GM23338 (cell line): ENCODE data around the gene MARCHF9. TPM values are rescaled to one million over a fixed set of nuclear protein-coding genes. Genes with fewer than 3 reads are reported as not detected.

Experiments
- ATAC-seq: fragments of 200-7000 bp; cut with Tn5 transposase; 3 replicates; pipeline ENCODE4 v1.9.1; 2020
- DNase-seq: peaks from one replicate; pipeline ENCODE4 v3.0.0-alpha.2; 2015; ENCODE audit warnings: low spot score
- H2AFZ ChIP-seq: fragments of 200-600 bp; sonication (generic); 2 replicates; pipeline ENCODE4 v1.8.0; 2016; ENCODE audit warnings: antibody characterized with exemption, mild to moderate bottlenecking, moderate library complexity
- H3F3A ChIP-seq: fragments of 200-600 bp; sonication (generic); replicated peaks from 2 replicates; pipeline ENCODE4 v1.8.0; 2017; ENCODE audit warnings: antibody characterized with exemption, mixed run types, low read depth
- H3K27ac ChIP-seq: fragments of 200-600 bp; sonication (generic); 2 replicates; pipeline ENCODE4 v1.6.1; 2016; ENCODE audit warnings: low read depth
- H3K27me3 ChIP-seq: fragments of 200-600 bp; sonication (generic); 2 replicates; pipeline ENCODE4 v1.8.0; 2016; ENCODE audit warnings: mild to moderate bottlenecking, mixed run types, moderate library complexity; ENCODE audit not compliant: insufficient read depth
- H3K36me3 ChIP-seq: fragments of 200-600 bp; sonication (generic); 2 replicates; pipeline ENCODE4 v1.8.0; 2016; ENCODE audit warnings: mild to moderate bottlenecking; ENCODE audit not compliant: insufficient read depth
- H3K4me1 ChIP-seq: fragments of 200-600 bp; sonication (generic); 2 replicates; pipeline ENCODE4 v1.8.0; 2016; ENCODE audit warnings: mild to moderate bottlenecking, moderate library complexity; ENCODE audit not compliant: insufficient read depth
- H3K4me2 ChIP-seq: fragments of 200-600 bp; sonication (generic); 2 replicates; pipeline ENCODE4 v1.7.1; 2017; ENCODE audit warnings: mixed run types
- H3K4me3 ChIP-seq: fragments of 200-600 bp; sonication (generic); 2 replicates; pipeline ENCODE4 v1.6.1; 2016; ENCODE audit warnings: mixed run types
- H3K79me2 ChIP-seq: fragments of 200-600 bp; sonication (generic); replicated peaks from 2 replicates; pipeline ENCODE4 v1.8.0; 2017; ENCODE audit warnings: mild to moderate bottlenecking; ENCODE audit not compliant: insufficient read depth
- H3K9me2 ChIP-seq: fragments of 200-600 bp; sonication (generic); 2 replicates; pipeline ENCODE4 v1.8.0; 2017; ENCODE audit not compliant: insufficient read depth
- H4K20me1 ChIP-seq: fragments of 200-600 bp; sonication (generic); replicated peaks from 2 replicates; pipeline ENCODE4 v1.8.0; 2017; ENCODE audit warnings: mild to moderate bottlenecking; ENCODE audit not compliant: insufficient read depth
- H3K27ac Mint-ChIP-seq: 2 replicates; pipeline ENCODE4 v1.8.0; 2020; ENCODE audit warnings: inconsistent platforms, mild to moderate bottlenecking, moderate library complexity, mixed read lengths
- H3K27me3 Mint-ChIP-seq: 3 replicates; pipeline ENCODE4 v1.8.0; 2022; ENCODE audit warnings: low read depth, mild to moderate bottlenecking, moderate library complexity, mixed read lengths, inconsistent platforms; ENCODE audit not compliant: insufficient read depth, poor library complexity
- H3K36me3 Mint-ChIP-seq: 3 replicates; pipeline ENCODE4 v1.8.0; 2021; ENCODE audit warnings: low read depth, mild to moderate bottlenecking, inconsistent platforms, moderate library complexity, mixed read lengths
- H3K4me1 Mint-ChIP-seq: 3 replicates; pipeline ENCODE4 v1.8.0; 2020; ENCODE audit warnings: mild to moderate bottlenecking, inconsistent platforms, mixed read lengths
- H3K4me3 Mint-ChIP-seq: 3 replicates; pipeline ENCODE4 v1.8.0; 2021; ENCODE audit warnings: moderate library complexity, mild to moderate bottlenecking, inconsistent platforms, mixed read lengths
- H3K9me3 Mint-ChIP-seq: 3 replicates; pipeline ENCODE4 v1.8.0; 2020; ENCODE audit warnings: moderate library complexity, mild to moderate bottlenecking, inconsistent platforms, mixed read lengths
- CTCF ChIP-seq, 2 experiments: fragments of 200-600 bp in 1 of 2; sonication (generic) in 1 of 2; conservative IDR thresholded peaks; 2 replicates each; pipeline versions ENCODE4 v1.5.1 to v1.6.1; 2016 to 2017; ENCODE audit warnings: antibody characterized with exemption in 2 of 2, low read depth in 2 of 2, mild to moderate bottlenecking in 2 of 2, moderate library complexity in 1 of 2
- EZH2 ChIP-seq: fragments of 200-600 bp; sonication (generic); IDR thresholded peaks from one replicate; pipeline ENCODE4 v1.8.0; 2017; ENCODE audit warnings: antibody characterized with exemption, mild to moderate bottlenecking, low read depth; ENCODE audit not compliant: unreplicated experiment
- JUNB ChIP-seq: IDR thresholded peaks from one replicate; pipeline ENCODE4 v1.6.1; 2016; ENCODE audit warnings: antibody characterized with exemption; ENCODE audit not compliant: unreplicated experiment
- NANOG ChIP-seq: IDR thresholded peaks from 2 replicates; pipeline ENCODE4 v1.6.1; 2016; ENCODE audit warnings: antibody characterized with exemption, borderline replicate concordance
- REST ChIP-seq: IDR thresholded peaks from one replicate; pipeline ENCODE4 v1.6.1; 2018; ENCODE audit warnings: antibody characterized with exemption; ENCODE audit not compliant: unreplicated experiment
- ZNF331 ChIP-seq: fragments of 250-450 bp; sonication (Bioruptor Pico); IDR thresholded peaks from 2 replicates; pipeline ENCODE4 v1.5.0; 2020; ENCODE audit warnings: low read depth, mild to moderate bottlenecking, moderate library complexity
- polyA plus RNA-seq: library from polyadenylated mRNA; unstranded; fragments of >200 nt; fragmentation: Nextera tagmentation; extraction: Ambion mirVana; gene quantifications from 2 replicates; pipeline ENCODE4 v1.2.1, GENCODE V29; 2016
- total RNA-seq: library from RNA; depleted of rRNA; stranded (reverse); fragments of >200 nt; shearing (Covaris generic); gene quantifications from 2 replicates; pipeline ENCODE4 v1.2.3, GENCODE V29; 2014
- TF ChIP-seq, protein P1 (sequence below): fragments of 250-450 bp; sonication (Bioruptor Pico); IDR thresholded peaks from 2 replicates; pipeline ENCODE4 v1.5.0; 2020; ENCODE audit warnings: mild to moderate bottlenecking, moderate library complexity

Gene MARCHF9
- total and polyA plus RNA-seq, 2 experiments from 2014 or later, result 2.9 to 3.3 TPM

GRCh38 chr12:57722716-57723629 lies 31.9 kb upstream of the MARCHF9 start (continued):
- TF ChIP-seq, protein P1, sequence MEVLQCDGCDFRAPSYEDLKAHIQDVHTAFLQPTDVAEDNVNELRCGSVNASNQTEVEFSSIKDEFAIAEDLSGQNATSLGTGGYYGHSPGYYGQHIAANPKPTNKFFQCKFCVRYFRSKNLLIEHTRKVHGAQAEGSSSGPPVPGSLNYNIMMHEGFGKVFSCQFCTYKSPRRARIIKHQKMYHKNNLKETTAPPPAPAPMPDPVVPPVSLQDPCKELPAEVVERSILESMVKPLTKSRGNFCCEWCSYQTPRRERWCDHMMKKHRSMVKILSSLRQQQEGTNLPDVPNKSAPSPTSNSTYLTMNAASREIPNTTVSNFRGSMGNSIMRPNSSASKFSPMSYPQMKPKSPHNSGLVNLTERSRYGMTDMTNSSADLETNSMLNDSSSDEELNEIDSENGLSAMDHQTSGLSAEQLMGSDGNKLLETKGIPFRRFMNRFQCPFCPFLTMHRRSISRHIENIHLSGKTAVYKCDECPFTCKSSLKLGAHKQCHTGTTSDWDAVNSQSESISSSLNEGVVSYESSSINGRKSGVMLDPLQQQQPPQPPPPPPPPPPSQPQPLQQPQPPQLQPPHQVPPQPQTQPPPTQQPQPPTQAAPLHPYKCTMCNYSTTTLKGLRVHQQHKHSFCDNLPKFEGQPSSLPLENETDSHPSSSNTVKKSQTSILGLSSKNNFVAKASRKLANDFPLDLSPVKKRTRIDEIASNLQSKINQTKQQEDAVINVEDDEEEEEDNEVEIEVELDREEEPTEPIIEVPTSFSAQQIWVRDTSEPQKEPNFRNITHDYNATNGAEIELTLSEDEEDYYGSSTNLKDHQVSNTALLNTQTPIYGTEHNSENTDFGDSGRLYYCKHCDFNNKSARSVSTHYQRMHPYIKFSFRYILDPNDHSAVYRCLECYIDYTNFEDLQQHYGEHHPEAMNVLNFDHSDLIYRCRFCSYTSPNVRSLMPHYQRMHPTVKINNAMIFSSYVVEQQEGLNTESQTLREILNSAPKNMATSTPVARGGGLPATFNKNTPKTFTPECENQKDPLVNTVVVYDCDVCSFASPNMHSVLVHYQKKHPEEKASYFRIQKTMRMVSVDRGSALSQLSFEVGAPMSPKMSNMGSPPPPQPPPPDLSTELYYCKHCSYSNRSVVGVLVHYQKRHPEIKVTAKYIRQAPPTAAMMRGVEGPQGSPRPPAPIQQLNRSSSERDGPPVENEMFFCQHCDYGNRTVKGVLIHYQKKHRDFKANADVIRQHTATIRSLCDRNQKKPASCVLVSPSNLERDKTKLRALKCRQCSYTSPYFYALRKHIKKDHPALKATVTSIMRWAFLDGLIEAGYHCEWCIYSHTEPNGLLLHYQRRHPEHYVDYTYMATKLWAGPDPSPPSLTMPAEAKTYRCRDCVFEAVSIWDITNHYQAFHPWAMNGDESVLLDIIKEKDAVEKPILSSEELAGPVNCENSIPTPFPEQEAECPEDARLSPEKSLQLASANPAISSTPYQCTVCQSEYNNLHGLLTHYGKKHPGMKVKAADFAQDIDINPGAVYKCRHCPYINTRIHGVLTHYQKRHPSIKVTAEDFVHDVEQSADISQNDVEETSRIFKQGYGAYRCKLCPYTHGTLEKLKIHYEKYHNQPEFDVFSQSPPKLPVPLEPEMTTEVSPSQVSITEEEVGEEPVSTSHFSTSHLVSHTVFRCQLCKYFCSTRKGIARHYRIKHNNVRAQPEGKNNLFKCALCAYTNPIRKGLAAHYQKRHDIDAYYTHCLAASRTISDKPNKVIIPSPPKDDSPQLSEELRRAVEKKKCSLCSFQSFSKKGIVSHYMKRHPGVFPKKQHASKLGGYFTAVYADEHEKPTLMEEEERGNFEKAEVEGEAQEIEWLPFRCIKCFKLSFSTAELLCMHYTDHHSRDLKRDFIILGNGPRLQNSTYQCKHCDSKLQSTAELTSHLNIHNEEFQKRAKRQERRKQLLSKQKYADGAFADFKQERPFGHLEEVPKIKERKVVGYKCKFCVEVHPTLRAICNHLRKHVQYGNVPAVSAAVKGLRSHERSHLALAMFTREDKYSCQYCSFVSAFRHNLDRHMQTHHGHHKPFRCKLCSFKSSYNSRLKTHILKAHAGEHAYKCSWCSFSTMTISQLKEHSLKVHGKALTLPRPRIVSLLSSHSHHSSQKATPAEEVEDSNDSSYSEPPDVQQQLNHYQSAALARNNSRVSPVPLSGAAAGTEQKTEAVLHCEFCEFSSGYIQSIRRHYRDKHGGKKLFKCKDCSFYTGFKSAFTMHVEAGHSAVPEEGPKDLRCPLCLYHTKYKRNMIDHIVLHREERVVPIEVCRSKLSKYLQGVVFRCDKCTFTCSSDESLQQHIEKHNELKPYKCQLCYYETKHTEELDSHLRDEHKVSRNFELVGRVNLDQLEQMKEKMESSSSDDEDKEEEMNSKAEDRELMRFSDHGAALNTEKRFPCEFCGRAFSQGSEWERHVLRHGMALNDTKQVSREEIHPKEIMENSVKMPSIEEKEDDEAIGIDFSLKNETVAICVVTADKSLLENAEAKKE (CRISPR knock-in tag), result no peak
- TF ChIP-seq JUNB (no peak), ZNF331 (CRISPR knock-in tag) (no peak)

DNA sequence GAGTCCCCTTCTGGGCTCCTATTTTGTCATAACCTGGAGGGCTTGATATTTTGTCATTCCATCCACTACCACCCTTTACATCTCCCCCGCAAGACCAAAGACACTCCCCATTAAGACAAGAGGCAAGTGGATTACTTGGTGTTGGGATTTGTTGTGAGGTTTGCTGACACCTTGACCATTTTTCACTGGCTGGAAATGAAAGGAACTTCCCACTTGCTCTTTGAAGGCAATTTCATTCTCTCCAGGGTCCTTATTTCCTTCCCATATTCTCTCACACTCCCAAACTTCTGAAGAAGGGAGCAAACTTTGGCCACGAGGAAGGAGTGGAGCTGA lies 31.3 kb upstream of the MARCHF9 start:
- Mint-ChIP-seq H3K9me3 (no peaks in the 10 kb centered on the region), H3K4me1 (peaks cover 15% of the 10 kb centered on the region), H3K4me3 (no peak overlapping the region), H3K27me3 (peaks cover 54% of the 10 kb centered on the region), H3K36me3 (peaks cover 10% of the 10 kb centered on the region; the same call in 2 of the 3 replicates), H3K27ac (no peak overlapping the region)
- H3K27ac ChIP-seq, result no peak overlapping the region
- no peak overlapping the region for H2AFZ ChIP-seq
- H3K9me2 ChIP-seq, result no peaks in the 10 kb centered on the region
- H3K4me3 ChIP-seq, result no peak overlapping the region
- no peaks in the 10 kb centered on the region for H3K79me2 ChIP-seq
- DNase-seq (no peak), ATAC-seq (no peak)
- H3K27me3 ChIP-seq, result peaks cover 56% of the 10 kb centered on the region
- no peaks in the 10 kb centered on the region for H4K20me1 ChIP-seq
- no peaks in the 10 kb centered on the region for H3F3A ChIP-seq
- peaks cover 6% of the 10 kb centered on the region; the same call in 1 of the 2 replicates for H3K36me3 ChIP-seq
- H3K4me2 ChIP-seq, result no peak overlapping the region
- H3K4me1 ChIP-seq, result no peaks in the 10 kb centered on the region
- TF ChIP-seq NANOG (no peak), EZH2 (no peak), REST (no peak), CTCF (conservative IDR thresholded peaks at IDR 0.05; ENCODE audit: low read depth in 2 of 2) (no peak), ZNF331 (CRISPR knock-in tag) (no peak)
